HCT116 (cell line): ENCODE results near the gene PDIK1L.

Source experiments
- CEBPB ChIP-seq: IDR thresholded peaks from 2 replicates; pipeline ENCODE4 v1.6.1; 2012; ENCODE audit warnings: low read depth
- EZH2 ChIP-seq: fragments of 200-600 bp; sonication (generic); IDR thresholded peaks from 2 replicates; pipeline ENCODE4 v1.6.1; 2017; ENCODE audit warnings: antibody characterized with exemption, mixed run types
- FOSL1 ChIP-seq: IDR thresholded peaks from 2 replicates; pipeline ENCODE4 v1.6.1; 2012; ENCODE audit warnings: low read depth
- POLR2A ChIP-seq: IDR thresholded peaks from 2 replicates; pipeline ENCODE4 v1.7.0; 2011; ENCODE audit warnings: borderline replicate concordance; ENCODE audit not compliant: insufficient read depth, insufficient read length; ENCODE audit errors: extremely low read depth
- TF ChIP-seq, protein P1 (sequence below), 3 experiments: fragments of 200-600 bp in 1 of 3; sonication (generic) in 1 of 3; IDR thresholded peaks in 2 of 3; conservative IDR thresholded peaks in 1 of 3; 2 replicates each; pipeline ENCODE4 v1.5.1; 2012 to 2017; ENCODE audit warnings: low read depth in 2 of 3, low read length in 2 of 3, antibody characterized with exemption in 1 of 3, borderline replicate concordance in 1 of 3, control low read depth in 1 of 3, mild to moderate bottlenecking in 1 of 3, mixed read lengths in 1 of 3, mixed run types in 1 of 3, moderate library complexity in 1 of 3; ENCODE audit not compliant: insufficient read depth in 1 of 3
- TF ChIP-seq, protein P2 (sequence below): IDR thresholded peaks from 2 replicates; pipeline ENCODE4 v1.6.1; 2012; ENCODE audit warnings: low read depth
- TF ChIP-seq, protein P3 (sequence below): IDR thresholded peaks from 2 replicates; pipeline ENCODE4 v1.6.1; 2011; ENCODE audit warnings: mild to moderate bottlenecking, low read length, moderate library complexity; ENCODE audit not compliant: insufficient replicate concordance; ENCODE audit errors: extremely low read depth

DNA sequence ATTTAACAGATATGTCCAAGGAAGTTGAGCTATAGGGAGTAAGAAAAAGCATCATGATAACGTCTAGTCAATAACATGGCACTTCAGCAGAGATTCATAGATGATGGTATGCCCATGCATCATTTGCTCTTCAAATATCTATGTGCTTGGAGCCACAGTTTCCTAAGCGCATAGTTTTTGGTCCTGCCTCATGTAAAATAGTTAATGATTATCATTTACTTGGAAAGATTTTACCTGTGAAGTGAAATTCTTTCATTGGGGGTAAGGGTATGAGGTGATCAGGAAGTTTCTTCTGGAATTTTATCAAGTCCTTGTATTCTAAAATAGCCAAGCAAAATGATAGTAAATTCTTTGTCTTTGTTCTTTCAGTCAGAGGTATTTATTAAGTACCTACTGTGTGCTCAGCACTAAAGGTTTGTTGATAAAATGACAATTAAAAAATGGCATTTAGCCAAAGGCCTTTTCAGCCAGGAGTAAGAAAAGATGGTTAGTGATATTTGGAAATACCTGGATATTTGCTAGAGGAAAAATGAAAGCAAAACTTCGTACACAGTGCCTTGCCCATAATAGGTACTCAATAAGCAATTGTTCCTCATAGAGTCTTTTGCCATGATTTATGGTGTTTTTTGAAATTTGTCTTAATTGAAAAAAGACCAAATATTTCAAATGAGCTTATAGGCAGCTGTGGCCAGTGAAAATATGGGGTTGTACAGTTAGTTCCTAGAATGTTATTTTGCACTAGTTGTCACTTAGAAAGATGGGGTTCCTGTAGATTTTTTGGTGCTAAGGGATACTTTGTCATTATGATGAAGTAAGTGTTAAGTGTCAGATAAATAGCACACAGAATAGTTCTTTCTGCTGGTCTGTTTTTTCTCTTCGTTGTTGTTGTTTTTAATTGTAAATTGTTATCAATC is 13.1 kb downstream of the PDIK1L start:
- TF ChIP-seq, protein P1, sequence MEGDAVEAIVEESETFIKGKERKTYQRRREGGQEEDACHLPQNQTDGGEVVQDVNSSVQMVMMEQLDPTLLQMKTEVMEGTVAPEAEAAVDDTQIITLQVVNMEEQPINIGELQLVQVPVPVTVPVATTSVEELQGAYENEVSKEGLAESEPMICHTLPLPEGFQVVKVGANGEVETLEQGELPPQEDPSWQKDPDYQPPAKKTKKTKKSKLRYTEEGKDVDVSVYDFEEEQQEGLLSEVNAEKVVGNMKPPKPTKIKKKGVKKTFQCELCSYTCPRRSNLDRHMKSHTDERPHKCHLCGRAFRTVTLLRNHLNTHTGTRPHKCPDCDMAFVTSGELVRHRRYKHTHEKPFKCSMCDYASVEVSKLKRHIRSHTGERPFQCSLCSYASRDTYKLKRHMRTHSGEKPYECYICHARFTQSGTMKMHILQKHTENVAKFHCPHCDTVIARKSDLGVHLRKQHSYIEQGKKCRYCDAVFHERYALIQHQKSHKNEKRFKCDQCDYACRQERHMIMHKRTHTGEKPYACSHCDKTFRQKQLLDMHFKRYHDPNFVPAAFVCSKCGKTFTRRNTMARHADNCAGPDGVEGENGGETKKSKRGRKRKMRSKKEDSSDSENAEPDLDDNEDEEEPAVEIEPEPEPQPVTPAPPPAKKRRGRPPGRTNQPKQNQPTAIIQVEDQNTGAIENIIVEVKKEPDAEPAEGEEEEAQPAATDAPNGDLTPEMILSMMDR (IDR thresholded peaks at IDR 0.05 in 2 of 3, conservative IDR thresholded peaks at IDR 0.05 in 1 of 3; ENCODE audit: borderline replicate concordance in 1 of 3, insufficient read depth in 1 of 3, low read depth in 2 of 3, low read length in 2 of 3): no peak
- TF ChIP-seq, protein P2, sequence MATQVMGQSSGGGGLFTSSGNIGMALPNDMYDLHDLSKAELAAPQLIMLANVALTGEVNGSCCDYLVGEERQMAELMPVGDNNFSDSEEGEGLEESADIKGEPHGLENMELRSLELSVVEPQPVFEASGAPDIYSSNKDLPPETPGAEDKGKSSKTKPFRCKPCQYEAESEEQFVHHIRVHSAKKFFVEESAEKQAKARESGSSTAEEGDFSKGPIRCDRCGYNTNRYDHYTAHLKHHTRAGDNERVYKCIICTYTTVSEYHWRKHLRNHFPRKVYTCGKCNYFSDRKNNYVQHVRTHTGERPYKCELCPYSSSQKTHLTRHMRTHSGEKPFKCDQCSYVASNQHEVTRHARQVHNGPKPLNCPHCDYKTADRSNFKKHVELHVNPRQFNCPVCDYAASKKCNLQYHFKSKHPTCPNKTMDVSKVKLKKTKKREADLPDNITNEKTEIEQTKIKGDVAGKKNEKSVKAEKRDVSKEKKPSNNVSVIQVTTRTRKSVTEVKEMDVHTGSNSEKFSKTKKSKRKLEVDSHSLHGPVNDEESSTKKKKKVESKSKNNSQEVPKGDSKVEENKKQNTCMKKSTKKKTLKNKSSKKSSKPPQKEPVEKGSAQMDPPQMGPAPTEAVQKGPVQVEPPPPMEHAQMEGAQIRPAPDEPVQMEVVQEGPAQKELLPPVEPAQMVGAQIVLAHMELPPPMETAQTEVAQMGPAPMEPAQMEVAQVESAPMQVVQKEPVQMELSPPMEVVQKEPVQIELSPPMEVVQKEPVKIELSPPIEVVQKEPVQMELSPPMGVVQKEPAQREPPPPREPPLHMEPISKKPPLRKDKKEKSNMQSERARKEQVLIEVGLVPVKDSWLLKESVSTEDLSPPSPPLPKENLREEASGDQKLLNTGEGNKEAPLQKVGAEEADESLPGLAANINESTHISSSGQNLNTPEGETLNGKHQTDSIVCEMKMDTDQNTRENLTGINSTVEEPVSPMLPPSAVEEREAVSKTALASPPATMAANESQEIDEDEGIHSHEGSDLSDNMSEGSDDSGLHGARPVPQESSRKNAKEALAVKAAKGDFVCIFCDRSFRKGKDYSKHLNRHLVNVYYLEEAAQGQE: no peak
- TF ChIP-seq POLR2A (no peak), CEBPB (no peak), FOSL1 (no peak), EZH2 (no peak)
- TF ChIP-seq, protein P3, sequence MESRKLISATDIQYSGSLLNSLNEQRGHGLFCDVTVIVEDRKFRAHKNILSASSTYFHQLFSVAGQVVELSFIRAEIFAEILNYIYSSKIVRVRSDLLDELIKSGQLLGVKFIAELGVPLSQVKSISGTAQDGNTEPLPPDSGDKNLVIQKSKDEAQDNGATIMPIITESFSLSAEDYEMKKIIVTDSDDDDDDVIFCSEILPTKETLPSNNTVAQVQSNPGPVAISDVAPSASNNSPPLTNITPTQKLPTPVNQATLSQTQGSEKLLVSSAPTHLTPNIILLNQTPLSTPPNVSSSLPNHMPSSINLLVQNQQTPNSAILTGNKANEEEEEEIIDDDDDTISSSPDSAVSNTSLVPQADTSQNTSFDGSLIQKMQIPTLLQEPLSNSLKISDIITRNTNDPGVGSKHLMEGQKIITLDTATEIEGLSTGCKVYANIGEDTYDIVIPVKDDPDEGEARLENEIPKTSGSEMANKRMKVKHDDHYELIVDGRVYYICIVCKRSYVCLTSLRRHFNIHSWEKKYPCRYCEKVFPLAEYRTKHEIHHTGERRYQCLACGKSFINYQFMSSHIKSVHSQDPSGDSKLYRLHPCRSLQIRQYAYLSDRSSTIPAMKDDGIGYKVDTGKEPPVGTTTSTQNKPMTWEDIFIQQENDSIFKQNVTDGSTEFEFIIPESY: no peak
